Esophagus muscularis mucosa (tissue), 4 donors: ENCODE results near the gene MAN1C1. TPM values are rescaled to one million over a fixed set of nuclear protein-coding genes. Genes with fewer than 3 reads are reported as not detected.

Experiments used
- DNase-seq: peaks from one replicate; pipeline ENCODE4 v3.0.0-alpha.2; 2017; ENCODE audit errors: extremely low spot score
- H3K27ac ChIP-seq, 4 donors: fragments of 200-600 bp; sonication (generic); replicated peaks in 1 of 4; 1 replicate in 3 of 4; 2 replicates in 1 of 4; pipeline ENCODE4 v1.5.1; 2016 to 2019; ENCODE audit warnings: mild to moderate bottlenecking in 1 of 4
- H3K27me3 ChIP-seq, 4 donors: fragments of 200-600 bp; sonication (generic); one replicate each; pipeline versions ENCODE4 v1.5.1 to v1.6.0; 2016 to 2019
- H3K36me3 ChIP-seq, 4 donors: fragments of 200-600 bp; sonication (generic); one replicate each; pipeline ENCODE4 v1.5.1; 2016 to 2019
- H3K4me1 ChIP-seq, 4 donors: fragments of 200-600 bp; sonication (generic); one replicate each; pipeline ENCODE4 v1.5.1; 2016 to 2019
- H3K4me3 ChIP-seq, 4 donors: fragments of 200-600 bp; sonication (generic); 1 replicate in 2 of 4; 2 replicates in 2 of 4; pipeline ENCODE4 v1.5.1; 2016 to 2019; ENCODE audit warnings: mild to moderate bottlenecking in 4 of 4, moderate library complexity in 1 of 4
- H3K9me3 ChIP-seq, 4 donors: fragments of 200-600 bp; sonication (generic); 1 replicate in 3 of 4; 2 replicates in 1 of 4; pipeline ENCODE4 v1.5.1; 2016 to 2019
- CTCF ChIP-seq, 3 experiments: fragments of 200-600 bp in 2 of 3; fragments of 450-650 bp in 1 of 3; sonication (generic) in 2 of 3; IDR thresholded peaks; one replicate each; pipeline ENCODE4 v1.5.1; 2017 to 2019; ENCODE audit warnings: antibody characterized with exemption in 3 of 3, mild to moderate bottlenecking in 2 of 3, moderate library complexity in 1 of 3
- EP300 ChIP-seq: sonication (generic); formaldehyde crosslinking; IDR thresholded peaks from one replicate; pipeline ENCODE4 v1.6.1; 2017; ENCODE audit warnings: antibody characterized with exemption
- POLR2A ChIP-seq: fragments of 450-650 bp; IDR thresholded peaks from one replicate; pipeline ENCODE4 v1.6.1; 2017; ENCODE audit warnings: antibody characterized with exemption, moderate library complexity, mild to moderate bottlenecking, low read depth
- POLR2AphosphoS5 ChIP-seq, 2 donors: sonication (generic); formaldehyde crosslinking; IDR thresholded peaks; one replicate each; pipeline ENCODE4 v1.6.1; 2017; ENCODE audit warnings: antibody characterized with exemption in 2 of 2
- WGBS: methylation state at CpG from one replicate; pipeline ENCODE4 v1.1.5; 2018; 5-methylcytosine and 5-hydroxymethylcytosine counted together
- intact Hi-C: fragments of 100-400 bp; cut with DNase I; formaldehyde crosslinking; loops from one replicate; pipeline ENCODE4 v1.15.1; 2023
- total RNA-seq, 4 donors: library from RNA; depleted of rRNA; stranded (reverse); fragments of >200 nt; gene quantifications; one replicate each; pipeline versions ENCODE4 v1.1.0 to v1.2.1, GENCODE V29; 2016

Gene MAN1C1
- total RNA-seq, 4 donors from 2014 or later, result 20.2 to 22.8 (median 20.7) TPM

GRCh38 chr1:25640646-25641328 lies 24.2 kb downstream of the MAN1C1 start:
- H3K36me3 ChIP-seq, result peaks cover 0 to 15% (median 3%) of the 10 kb centered on the region in 4 donors
- H3K27ac ChIP-seq, result no peak overlapping the region
- H3K4me1 ChIP-seq, result peaks cover 11 to 23% (median 21%) of the 10 kb centered on the region in 4 donors
- H3K27me3 ChIP-seq, result no peaks in the 10 kb centered on the region
- WGBS, result 74% methylated on average over 7 of the region's 10 CpGs
- H3K4me3 ChIP-seq, result no peak overlapping the region
- DNase-seq, result peak; percentile 62
- intact Hi-C loops, result no loop called here
- TF ChIP-seq EP300, result no peak
- no peak for TF ChIP-seq CTCF (IDR thresholded peaks at IDR 0.05)
- no peak for TF ChIP-seq POLR2A
- TF ChIP-seq POLR2AphosphoS5 (IDR thresholded peaks at IDR 0.05), result no peak
- H3K9me3 ChIP-seq, result no peaks in the 10 kb centered on the region

- WGBS, result 89% methylated on average over 4 of the region's 4 CpGs
- intact Hi-C loops, result no loop called here
- Histone ChIP-seq H3K9me3 (no peaks in the 10 kb centered on the region), H3K27ac (no peak overlapping the region), H3K36me3 (peaks cover 0 to 15% (median 5%) of the 10 kb centered on the region in 4 donors), H3K4me1 (peaks cover 15 to 23% (median 21%) of the 10 kb centered on the region in 4 donors), H3K4me3 (no peak overlapping the region), H3K27me3 (no peaks in the 10 kb centered on the region)
- no peak for DNase-seq
- TF ChIP-seq POLR2AphosphoS5 (IDR thresholded peaks at IDR 0.05) (no peak), EP300 (no peak), POLR2A (no peak), CTCF (IDR thresholded peaks at IDR 0.05) (no peak)
Measured at GRCh38 chr1:25641329-25641725, 24.7 kb downstream of the MAN1C1 start.

- Histone ChIP-seq H3K27me3 (no peaks in the 10 kb centered on the region), H3K9me3 (no peaks in the 10 kb centered on the region), H3K27ac (peak overlapping the region in 3 of 4 donors; percentile 11 to 31 (median 17)), H3K4me3 (no peak overlapping the region), H3K4me1 (peaks cover 15 to 23% (median 21%) of the 10 kb centered on the region in 4 donors), H3K36me3 (peaks cover 0 to 17% (median 6%) of the 10 kb centered on the region in 4 donors)
- intact Hi-C loops, result no loop called here
- TF ChIP-seq POLR2A (no peak), CTCF (IDR thresholded peaks at IDR 0.05) (no peak), POLR2AphosphoS5 (IDR thresholded peaks at IDR 0.05) (peak in 1 of 2 donors; percentile 10)
- 60% methylated on average over 8 of the region's 8 CpGs for WGBS
- peak; percentile 75 for DNase-seq
Measured at GRCh38 chr1:25641931-25642573, 25.5 kb downstream of the MAN1C1 start.

- H3K4me3 ChIP-seq, result no peak overlapping the region
- TF ChIP-seq POLR2A (no peak), EP300 (no peak), CTCF (IDR thresholded peaks at IDR 0.05) (no peak), POLR2AphosphoS5 (IDR thresholded peaks at IDR 0.05) (no peak)
- 58% methylated on average over 8 of the region's 8 CpGs for WGBS
- H3K27ac ChIP-seq, result peak overlapping the region in 3 of 4 donors; percentile 11 to 31 (median 17)
- peaks cover 0 to 17% (median 6%) of the 10 kb centered on the region in 4 donors for H3K36me3 ChIP-seq
- H3K9me3 ChIP-seq, result no peaks in the 10 kb centered on the region
- peak; percentile 88 for DNase-seq
- intact Hi-C loops, result no loop called here
- peaks cover 17 to 25% (median 23%) of the 10 kb centered on the region in 4 donors for H3K4me1 ChIP-seq
- H3K27me3 ChIP-seq, result no peaks in the 10 kb centered on the region
Measured at GRCh38 chr1:25642574-25643108, 26.1 kb downstream of the MAN1C1 start.
